ENCODE data around the gene SORCS2.

Gene SORCS2

DNA sequence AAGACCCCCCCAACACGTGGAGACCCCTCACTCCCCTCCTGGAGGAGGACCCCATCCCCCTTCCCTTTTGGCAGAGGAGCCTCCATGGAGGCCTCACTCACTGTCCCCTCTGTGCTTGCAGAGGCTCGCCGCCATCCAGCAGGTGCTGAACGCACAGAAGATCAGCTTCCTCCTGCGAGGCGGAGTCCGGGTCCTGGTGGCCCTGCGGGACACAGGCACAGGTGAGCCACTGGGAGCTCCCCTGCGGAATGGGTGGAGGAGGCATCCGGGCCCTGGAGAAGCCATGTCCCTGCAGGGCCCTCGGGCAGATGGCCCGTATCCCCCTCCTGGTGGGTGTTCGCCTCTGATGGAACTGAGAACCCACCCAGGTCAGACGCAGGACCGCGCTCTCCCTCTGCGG, 540.9 kb downstream of the SORCS2 start:
- H3K9me2 ChIP-seq (replicated peaks; ENCODE audit: control insufficient read depth, low read length), result no peaks in the 10 kb centered on the region
- no peaks in the 10 kb centered on the region for H3K79me2 ChIP-seq (ENCODE audit: control insufficient read depth, low read length)
- H4K20me1 ChIP-seq (ENCODE audit: control insufficient read depth, insufficient read depth, low read depth, low read length), result no peaks in the 10 kb centered on the region
- no peaks in the 10 kb centered on the region for H3K4me1 ChIP-seq (ENCODE audit: control insufficient read depth, low read length)
- no peak overlapping the region for H3K27ac ChIP-seq (ENCODE audit: low read depth, low read length)
- no peak overlapping the region for H3K4me2 ChIP-seq (ENCODE audit: low read length)
- no peak overlapping the region for H3K4me3 ChIP-seq (ENCODE audit: low read length)
- no peaks in the 10 kb centered on the region for H3K36me3 ChIP-seq (ENCODE audit: control insufficient read depth, low read length)
- H3K9me3 ChIP-seq (ENCODE audit: control insufficient read depth, insufficient read depth, low read length), result no peaks in the 10 kb centered on the region
- H3F3A ChIP-seq (ENCODE audit: control insufficient read depth, insufficient read depth), result no peaks in the 10 kb centered on the region
- TF ChIP-seq, protein P1, sequence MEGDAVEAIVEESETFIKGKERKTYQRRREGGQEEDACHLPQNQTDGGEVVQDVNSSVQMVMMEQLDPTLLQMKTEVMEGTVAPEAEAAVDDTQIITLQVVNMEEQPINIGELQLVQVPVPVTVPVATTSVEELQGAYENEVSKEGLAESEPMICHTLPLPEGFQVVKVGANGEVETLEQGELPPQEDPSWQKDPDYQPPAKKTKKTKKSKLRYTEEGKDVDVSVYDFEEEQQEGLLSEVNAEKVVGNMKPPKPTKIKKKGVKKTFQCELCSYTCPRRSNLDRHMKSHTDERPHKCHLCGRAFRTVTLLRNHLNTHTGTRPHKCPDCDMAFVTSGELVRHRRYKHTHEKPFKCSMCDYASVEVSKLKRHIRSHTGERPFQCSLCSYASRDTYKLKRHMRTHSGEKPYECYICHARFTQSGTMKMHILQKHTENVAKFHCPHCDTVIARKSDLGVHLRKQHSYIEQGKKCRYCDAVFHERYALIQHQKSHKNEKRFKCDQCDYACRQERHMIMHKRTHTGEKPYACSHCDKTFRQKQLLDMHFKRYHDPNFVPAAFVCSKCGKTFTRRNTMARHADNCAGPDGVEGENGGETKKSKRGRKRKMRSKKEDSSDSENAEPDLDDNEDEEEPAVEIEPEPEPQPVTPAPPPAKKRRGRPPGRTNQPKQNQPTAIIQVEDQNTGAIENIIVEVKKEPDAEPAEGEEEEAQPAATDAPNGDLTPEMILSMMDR (IDR thresholded peaks at IDR 0.05; ENCODE audit: low read depth, low read length, poor library complexity, severe bottlenecking), result no peak
- no peak for TF ChIP-seq EZH2phosphoT487 (IDR thresholded peaks at IDR 0.05; ENCODE audit: borderline replicate concordance, low read length)
- H3K27me3 ChIP-seq (ENCODE audit: control insufficient read depth, low read length), result no peaks in the 10 kb centered on the region

DNA sequence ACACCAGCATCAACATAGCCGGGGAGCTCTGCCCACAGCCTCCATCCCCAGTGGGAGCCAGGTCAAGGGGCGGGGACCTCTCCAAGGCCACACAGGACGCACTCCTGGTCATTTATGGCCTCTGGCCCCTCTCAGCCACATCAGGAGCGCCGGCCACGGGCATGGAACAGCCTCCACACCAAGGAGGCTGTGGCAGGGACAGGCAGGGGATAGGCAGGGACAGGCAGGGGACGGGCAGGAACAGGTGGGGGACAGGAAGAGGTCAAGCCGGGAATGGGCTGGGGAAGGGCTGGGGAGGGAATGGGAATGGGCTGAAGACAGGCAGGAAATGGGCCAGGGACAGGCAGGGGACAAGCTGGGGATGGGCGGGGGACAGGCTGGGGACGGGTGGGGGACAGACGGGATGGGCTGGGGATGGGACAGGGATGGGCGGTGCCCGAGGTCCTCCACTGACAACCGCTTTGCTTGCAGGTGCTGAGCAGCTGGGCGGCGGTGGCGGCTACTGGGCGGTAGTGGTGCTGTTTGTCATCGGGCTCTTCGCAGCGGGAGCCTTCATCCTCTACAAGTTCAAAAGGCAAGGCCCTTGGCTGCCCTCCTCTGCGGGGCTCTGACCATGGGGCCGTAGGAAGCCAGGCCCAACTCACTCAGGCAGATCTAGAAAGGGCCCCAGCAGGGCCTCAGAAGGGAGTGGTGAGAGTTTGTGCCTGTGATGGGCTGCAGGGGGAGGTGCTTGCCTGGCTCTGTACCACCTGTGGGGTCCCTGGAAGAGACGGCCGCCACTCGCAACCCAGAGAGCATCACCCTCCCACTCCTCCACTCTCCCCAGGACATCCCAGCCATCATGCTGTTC, 541.7 kb downstream of the SORCS2 start:
- no peaks in the 10 kb centered on the region for H3K36me3 ChIP-seq (ENCODE audit: control insufficient read depth, low read length)
- no peaks in the 10 kb centered on the region for H3K79me2 ChIP-seq (ENCODE audit: control insufficient read depth, low read length)
- no peaks in the 10 kb centered on the region for H3K9me2 ChIP-seq (replicated peaks; ENCODE audit: control insufficient read depth, low read length)
- no peak overlapping the region for H3K4me3 ChIP-seq (ENCODE audit: low read length)
- H3K4me1 ChIP-seq (ENCODE audit: control insufficient read depth, low read length), result no peaks in the 10 kb centered on the region
- no peaks in the 10 kb centered on the region for H3K9me3 ChIP-seq (ENCODE audit: control insufficient read depth, insufficient read depth, low read length)
- H3K27me3 ChIP-seq (ENCODE audit: control insufficient read depth, low read length), result no peaks in the 10 kb centered on the region
- H3K27ac ChIP-seq (ENCODE audit: low read depth, low read length), result no peak overlapping the region
- no peak overlapping the region for H3K4me2 ChIP-seq (ENCODE audit: low read length)
- no peaks in the 10 kb centered on the region for H4K20me1 ChIP-seq (ENCODE audit: control insufficient read depth, insufficient read depth, low read depth, low read length)
- no peak for TF ChIP-seq EZH2phosphoT487 (IDR thresholded peaks at IDR 0.05; ENCODE audit: borderline replicate concordance, low read length)
- TF ChIP-seq, protein P1 (IDR thresholded peaks at IDR 0.05; ENCODE audit: low read depth, low read length, poor library complexity, severe bottlenecking), result no peak
- no peaks in the 10 kb centered on the region for H3F3A ChIP-seq (ENCODE audit: control insufficient read depth, insufficient read depth)

DNA sequence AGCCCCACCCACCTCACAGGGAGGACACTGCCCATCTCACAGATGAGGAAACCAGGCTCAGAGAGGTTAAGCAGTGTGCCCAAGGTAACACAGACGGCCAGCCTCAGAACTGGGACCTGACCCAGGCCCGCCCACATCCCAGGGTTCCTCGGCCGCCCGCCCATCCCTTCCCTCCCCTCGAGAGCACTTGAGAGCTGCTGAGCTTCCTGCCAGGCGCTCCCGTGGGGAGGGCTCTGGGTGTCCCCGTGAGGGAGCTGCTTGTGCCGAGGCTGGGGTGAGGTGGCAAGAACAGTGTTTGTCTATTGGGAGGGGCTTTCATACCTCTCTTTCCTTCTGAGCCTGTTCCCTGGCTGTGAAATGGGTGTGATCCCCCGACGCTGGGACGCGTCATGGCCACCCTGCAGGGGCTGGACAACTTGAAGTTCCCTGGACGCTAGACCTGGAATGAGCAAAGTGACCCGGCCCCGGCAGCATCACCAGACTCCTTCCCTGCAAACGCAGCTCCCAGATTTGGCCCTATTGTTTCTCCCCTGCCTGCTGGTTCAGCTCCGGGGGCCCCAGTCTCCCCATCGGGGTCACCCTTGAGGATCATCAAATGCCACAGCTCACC, 542.4 kb downstream of the SORCS2 start:
- H3K27me3 ChIP-seq (ENCODE audit: control insufficient read depth, low read length), result no peaks in the 10 kb centered on the region
- no peaks in the 10 kb centered on the region for H3K79me2 ChIP-seq (ENCODE audit: control insufficient read depth, low read length)
- no peak overlapping the region for H3K4me3 ChIP-seq (ENCODE audit: low read length)
- H3K27ac ChIP-seq (ENCODE audit: low read depth, low read length), result no peak overlapping the region
- no peak for TF ChIP-seq EZH2phosphoT487 (IDR thresholded peaks at IDR 0.05; ENCODE audit: borderline replicate concordance, low read length)
- TF ChIP-seq, protein P1 (IDR thresholded peaks at IDR 0.05; ENCODE audit: low read depth, low read length, poor library complexity, severe bottlenecking), result no peak
- no peaks in the 10 kb centered on the region for H3F3A ChIP-seq (ENCODE audit: control insufficient read depth, insufficient read depth)
- H3K36me3 ChIP-seq (ENCODE audit: control insufficient read depth, low read length), result no peaks in the 10 kb centered on the region
- no peaks in the 10 kb centered on the region for H3K4me1 ChIP-seq (ENCODE audit: control insufficient read depth, low read length)
- H3K9me3 ChIP-seq (ENCODE audit: control insufficient read depth, insufficient read depth, low read length), result no peaks in the 10 kb centered on the region
- no peaks in the 10 kb centered on the region for H3K9me2 ChIP-seq (replicated peaks; ENCODE audit: control insufficient read depth, low read length)
- no peaks in the 10 kb centered on the region for H4K20me1 ChIP-seq (ENCODE audit: control insufficient read depth, insufficient read depth, low read depth, low read length)
- no peak overlapping the region for H3K4me2 ChIP-seq (ENCODE audit: low read length)

Data from DOHH2 (cell line).